GM19463 (cell line): ENCODE data around the gene GRK1.

Source experiments
- ATAC-seq: cut with Tn5 transposase; IDR thresholded peaks from one replicate; pipeline ENCODE4 v1.9.1; 2021; ENCODE audit warnings: mild to moderate bottlenecking, moderate library complexity; ENCODE audit not compliant: unreplicated experiment

The GRK1 gene

GRCh38 chr13:113649212-113649611 is 17.8 kb upstream of the GRK1 start:
- no peak for ATAC-seq

DNA sequence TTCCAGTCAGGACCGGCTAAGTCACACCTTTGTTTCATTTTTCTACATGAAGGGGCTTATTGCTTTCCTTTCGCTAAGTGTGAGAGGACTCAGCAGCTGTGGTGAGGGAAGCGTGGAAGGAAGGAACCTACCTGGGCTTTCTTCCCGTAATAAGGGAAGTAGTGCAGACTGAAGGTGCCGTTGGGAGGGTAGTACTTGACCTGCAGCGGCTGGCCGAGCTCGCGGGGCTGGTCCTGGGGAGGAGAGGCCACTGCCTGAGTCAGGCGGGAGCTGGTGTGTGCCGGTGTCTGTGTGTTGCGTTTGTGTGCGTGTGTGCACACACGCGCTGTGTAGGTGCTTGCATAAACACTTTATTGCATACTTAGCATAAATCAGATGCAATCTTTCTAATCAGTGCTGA is 16.7 kb upstream of the GRK1 start:
- ATAC-seq = no peak

DNA sequence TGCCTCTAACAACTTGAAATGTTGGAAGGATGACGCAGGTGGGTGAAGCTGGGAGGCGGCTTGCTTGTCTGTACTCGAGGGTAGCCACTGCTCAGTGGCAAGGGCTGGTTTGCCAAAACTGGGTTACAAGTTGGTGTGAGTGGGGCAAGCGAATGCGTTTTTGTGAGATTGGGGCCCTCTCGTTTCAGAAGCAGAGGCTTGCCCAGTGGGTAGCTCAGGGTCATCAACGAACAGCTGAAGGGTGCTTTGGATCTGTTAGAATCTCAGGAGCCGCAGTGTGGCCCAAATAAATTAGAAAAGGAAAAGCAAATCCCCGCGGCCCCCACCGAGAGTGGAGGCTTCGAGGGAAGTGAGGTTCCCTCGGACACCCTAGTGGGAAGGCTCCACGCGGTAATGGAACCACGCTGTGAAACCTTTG is 16.3 kb upstream of the GRK1 start:
- ATAC-seq = no peak

DNA sequence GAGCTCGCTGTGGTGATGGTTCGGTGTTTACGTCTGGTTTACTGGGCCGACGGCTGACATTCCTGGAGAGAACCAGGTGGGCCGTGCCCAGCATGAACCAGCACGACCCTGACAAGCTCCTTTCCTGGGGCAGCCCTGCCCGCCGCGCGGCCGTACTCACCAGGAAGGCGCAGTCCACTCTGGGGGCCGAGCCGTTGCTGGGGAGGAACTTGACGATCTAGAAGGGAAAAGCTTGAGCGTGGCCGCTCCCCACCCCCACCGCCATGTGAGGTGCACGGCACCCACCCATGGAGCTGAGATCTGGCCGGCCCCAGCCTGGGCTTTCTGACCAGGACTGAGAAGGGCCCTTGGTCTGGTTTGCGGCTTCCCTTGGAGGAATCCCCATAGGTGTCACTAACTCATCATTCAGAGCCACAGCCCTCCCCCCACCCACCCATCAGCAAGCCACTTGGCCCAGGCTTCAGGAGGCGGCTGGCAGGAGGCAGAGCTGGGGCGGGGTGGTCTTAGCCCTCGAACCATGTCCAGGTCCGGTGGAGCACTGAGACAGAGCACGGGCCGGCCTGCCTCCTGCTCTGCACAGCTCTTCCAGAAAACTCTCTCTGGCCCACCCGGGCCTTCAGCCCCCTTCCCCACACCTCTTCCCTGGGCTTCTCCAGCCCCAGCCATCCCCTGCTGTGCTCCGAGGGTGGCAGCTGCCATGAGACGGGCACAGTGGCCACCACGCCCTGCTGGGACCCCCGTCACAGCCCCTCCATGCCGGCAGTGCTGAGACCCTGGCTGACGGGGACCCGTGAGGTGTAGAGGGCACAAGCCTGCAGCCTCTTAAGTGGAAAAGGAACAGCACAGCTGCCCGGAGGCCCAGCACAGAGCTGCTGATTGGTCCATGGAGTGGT is 15.3 kb upstream of the GRK1 start:
- no peak for ATAC-seq

- ATAC-seq = no peak
Observed at GRCh38 chr13:113652404-113653263, 14.4 kb upstream of the GRK1 start.

DNA sequence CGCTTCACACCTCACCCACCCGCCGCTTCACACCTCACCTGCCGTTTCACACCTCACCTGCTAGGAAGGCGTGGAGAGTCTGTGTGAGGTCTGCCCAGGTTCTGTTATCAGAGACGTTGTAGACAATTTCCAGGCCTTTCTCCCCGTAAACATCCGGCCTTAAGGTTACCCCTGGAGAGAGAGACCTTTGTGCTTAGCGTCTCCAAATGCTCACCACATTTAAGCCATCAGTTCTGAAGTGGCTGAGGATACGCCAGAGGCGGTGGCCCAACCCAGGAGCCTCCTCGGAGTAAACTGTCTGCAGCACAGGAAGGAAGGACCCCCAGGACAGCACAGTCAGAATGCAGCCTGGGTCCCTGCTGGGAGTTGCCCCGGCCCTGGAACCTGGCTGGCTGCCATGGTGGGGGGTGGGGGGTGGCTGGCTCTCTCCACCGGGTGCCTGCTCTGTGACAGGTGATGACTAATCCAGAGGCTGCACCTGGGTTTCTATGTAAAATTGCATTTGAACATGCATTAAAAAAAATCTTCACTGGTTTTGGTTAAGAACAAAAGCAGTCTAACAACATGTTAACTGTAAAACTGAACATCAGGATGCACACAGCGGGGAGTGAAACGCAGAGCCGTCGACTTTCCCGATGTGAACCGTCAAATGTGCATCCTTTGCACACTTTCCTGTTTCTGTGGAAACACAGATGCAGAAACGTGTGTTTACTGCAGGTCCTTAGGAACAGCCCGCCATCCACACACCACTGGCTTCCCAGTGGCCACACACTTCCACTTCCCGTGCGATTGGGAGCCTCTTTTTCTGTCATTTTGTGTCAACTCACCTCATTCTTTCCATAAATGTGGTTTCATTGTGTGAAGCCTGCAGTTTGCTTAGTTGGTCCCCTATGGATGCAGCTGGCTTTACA is 13.5 kb upstream of the GRK1 start:
- ATAC-seq = no peak

DNA sequence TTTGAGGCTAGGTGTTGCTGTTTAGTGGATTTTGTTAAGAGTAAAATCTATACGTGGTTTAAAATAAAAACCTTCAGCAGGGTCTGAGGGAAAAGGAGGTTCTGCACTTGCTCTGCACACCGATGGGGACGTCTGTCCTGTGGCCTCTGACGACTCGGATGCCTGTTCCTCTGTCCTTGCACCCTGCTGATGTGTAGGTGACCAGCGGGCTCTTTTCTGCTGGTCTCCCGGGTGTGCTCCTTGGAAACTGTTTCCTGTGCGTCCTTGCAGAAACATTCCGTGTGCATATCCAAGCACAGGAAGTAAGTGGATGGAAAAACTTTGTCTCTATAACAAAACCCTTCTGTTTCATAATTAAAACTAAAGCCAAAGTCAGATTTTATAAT is 12.9 kb upstream of the GRK1 start:
- ATAC-seq = no peak

DNA sequence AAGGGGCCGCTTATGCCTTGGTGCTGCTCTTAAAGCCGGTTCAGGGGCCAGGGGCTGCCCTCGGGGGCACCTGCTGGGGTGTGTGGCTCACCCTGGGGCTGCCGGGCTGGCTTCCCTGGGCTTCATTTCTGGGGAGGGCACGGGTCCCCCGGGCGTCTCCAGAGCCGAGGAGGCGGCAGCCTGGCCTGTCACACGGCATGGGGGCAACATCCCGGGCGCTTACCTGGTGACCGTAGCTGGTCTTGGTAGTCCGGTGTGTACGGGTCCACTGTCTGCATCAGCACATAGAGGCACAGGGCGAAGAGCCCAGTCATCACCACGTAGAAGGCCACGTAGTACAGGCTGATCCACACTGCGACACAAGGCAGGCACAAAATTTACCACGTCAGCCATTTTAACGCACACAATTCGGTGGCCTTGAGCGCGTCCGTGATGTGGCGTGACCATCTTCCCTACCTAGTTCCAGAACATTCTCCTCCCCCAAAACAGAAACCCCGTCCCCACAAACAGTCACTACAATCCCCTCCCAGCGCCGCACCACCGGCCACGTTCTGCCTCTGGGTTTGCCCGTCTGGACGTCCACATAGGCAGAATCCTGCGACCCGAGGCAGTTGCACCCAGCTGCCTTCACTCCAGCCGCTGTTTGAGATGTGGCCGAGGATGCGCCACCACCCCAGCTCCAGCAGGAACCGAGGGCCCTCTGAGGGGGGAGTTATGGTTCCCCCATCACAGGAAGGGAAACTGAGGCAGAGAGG is 12.3 kb upstream of the GRK1 start:
- no peak for ATAC-seq

- no peak for ATAC-seq
Observed at GRCh38 chr13:113655346-113656002, 11.5 kb upstream of the GRK1 start.

DNA sequence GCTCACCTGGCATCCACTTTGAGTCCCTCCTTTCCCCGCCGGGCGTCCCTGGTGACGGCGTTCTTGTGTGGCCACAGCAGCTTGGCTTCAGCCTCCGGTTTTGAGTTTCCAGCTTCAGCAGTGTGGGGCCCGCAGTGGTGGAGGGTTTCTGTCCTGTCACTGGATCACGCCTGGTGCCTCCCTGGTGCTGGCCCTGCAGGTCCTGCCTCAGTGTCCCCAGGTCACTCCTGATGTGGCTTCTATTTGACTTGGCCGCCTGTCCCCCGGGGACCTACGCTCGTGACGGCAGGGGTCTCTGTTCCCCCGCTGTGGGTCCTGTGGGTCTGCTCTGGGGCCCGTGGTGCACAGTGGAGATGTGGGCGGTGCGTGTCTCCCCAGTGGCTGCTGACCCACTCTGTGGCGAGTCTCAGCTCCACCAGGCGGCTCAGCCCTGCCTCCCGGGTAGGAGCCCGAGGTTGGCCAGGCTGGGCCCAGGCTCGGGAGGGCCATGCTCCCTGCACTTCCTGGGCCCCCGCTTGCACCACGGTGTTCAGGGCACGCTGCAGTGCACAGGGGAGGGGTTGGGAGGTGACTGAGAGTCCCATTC is 10.9 kb upstream of the GRK1 start:
- no peak for ATAC-seq

- ATAC-seq = no peak
Observed at GRCh38 chr13:113656831-113657671, 10.0 kb upstream of the GRK1 start.

GRCh38 chr13:113657851-113658741 is 8.9 kb upstream of the GRK1 start, which contains the start of gene ATP4B:
Gene ATP4B, minus strand, starts transcription at chr13:113658198. Its CDS starts 54 bp downstream, at chr13:113658144.
- no peak for ATAC-seq

- no peak for ATAC-seq
Observed at GRCh38 chr13:113658836-113659235, 8.2 kb upstream of the GRK1 start.

DNA sequence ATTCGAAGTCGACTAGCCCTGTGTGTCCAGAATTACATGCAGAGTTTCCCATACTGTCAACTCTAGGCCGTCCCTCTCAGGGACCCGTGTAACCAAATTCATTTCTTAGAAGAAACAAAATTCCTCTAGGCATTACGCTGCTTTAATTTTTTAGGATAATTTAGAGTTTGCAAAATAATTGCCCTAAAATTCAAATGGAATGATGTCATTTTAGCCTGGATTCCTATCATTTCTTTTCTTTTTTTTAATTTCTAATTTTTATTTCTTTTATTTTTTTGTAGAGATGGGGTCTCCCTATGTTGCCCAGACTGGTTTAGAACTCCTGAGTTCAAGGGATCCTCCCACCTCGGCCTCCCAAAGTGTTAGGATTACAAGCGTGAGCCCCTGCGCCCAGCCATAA is 7.7 kb upstream of the GRK1 start:
- ATAC-seq = no peak

DNA sequence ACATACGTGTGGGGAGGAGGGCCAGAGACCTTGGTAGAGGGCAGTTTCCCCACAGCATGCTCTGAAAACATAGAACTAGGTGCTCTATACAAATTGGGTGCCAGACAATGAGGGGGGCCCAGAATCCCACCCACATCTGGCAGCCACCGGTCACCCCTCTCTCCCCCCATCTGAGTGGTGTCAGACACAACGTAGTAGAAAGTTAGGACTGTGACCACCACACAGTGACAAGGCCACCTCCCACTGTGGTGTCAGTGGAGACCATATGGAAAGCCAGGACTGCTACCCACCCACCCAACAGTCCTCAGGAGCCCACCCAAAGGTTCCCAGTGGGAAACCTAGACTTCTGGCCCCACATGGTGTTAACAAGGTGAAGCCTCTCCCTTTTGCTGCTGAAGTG is 7.0 kb upstream of the GRK1 start:
- no peak for ATAC-seq

- no peak for ATAC-seq
Observed at GRCh38 chr13:113661509-113661908, 5.5 kb upstream of the GRK1 start.

GRCh38 chr13:113663934-113664333 is 3.1 kb upstream of the GRK1 start:
- ATAC-seq = no peak
